GM21381 (cell line): Measurements from ENCODE around the gene PSORS1C1.
"Not testable (repeated sequence)": the region's sequence is repeated elsewhere in the genome, so short reads cannot be mapped to it uniquely, and the experiment has no call there.

Source experiments
- ATAC-seq: cut with Tn5 transposase; IDR thresholded peaks from one replicate; pipeline ENCODE4 v1.9.1; 2021; ENCODE audit warnings: mild to moderate bottlenecking, moderate library complexity; ENCODE audit not compliant: unreplicated experiment

Gene PSORS1C1

DNA sequence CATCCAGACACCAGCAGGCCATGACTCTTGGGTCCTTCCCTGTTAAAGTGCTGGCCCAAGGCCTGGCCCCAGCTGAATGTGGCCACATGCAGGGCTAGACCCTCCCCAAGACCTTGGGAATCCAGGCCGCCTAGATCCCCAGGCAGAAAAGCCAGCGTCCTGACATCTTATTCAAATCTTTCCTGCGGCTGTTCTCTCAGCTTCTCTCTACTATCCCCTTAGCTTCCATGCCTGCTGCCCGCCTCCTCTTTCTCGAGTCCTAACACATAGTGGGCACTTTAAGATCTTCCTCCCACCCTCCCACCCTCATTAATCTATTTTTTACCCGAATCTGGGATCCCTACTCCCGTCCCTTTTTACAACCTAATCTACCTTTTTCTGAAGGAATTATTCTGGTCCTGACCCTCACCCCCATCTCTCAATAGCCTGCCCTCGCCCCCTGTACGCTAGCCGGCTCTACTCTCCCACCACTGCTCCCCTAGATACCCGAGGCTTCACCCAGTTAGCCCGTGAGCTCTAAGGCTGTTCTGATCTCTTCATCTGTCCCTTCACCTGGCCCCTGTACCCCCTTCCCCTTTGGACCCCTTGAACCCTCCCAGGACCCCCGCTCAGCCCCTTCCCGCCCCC is 43.0 kb downstream of the PSORS1C1 start, which contains the start of gene CCHCR1:
Gene CCHCR1 (minus strand): TSS at position 290 of the 627 bp plus-strand sequence. CDS start 202 bp downstream, at position 88.
- no peak for ATAC-seq

DNA sequence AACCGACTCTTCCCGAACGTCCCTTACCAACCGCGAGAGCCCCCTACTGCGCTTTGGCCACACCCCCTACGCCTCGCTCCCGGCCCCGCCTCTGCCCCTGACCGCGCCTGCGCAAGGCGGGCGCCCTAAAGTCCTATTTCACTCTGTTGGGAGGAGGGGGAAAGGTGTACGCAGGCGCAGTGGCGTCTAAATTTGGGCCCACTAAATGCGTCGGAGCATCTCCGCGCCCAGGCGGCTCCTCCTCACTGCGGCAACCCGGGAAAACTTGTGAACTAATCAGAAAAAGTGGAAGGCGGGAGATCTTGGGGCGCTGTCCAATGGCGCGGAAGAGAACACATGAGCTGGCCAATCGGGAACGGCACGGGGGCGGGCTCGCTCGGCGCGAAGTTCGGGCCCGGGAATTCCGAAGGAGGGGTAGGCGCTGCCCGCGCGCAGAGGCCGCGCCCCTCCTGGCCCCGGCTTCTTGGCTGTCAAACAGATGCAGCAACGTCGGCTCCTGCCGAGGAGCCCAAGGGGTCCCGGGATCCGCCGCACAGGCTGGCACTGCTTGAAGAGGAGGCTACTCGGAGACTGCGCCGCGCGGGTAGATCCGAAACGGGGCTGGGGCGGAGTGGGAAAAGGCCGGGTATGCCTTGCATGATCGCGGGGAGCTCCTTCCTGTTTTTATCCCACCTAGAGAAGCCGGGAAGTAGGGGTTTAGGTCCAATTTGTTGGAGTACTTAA is 43.7 kb downstream of the PSORS1C1 start, which contains the start of gene TCF19:
Gene TCF19 (plus strand): TSS at position 450 of the 723 bp plus-strand sequence. CDS start 881 bp downstream, outside the sequence.
- peak; percentile 82 for ATAC-seq

DNA sequence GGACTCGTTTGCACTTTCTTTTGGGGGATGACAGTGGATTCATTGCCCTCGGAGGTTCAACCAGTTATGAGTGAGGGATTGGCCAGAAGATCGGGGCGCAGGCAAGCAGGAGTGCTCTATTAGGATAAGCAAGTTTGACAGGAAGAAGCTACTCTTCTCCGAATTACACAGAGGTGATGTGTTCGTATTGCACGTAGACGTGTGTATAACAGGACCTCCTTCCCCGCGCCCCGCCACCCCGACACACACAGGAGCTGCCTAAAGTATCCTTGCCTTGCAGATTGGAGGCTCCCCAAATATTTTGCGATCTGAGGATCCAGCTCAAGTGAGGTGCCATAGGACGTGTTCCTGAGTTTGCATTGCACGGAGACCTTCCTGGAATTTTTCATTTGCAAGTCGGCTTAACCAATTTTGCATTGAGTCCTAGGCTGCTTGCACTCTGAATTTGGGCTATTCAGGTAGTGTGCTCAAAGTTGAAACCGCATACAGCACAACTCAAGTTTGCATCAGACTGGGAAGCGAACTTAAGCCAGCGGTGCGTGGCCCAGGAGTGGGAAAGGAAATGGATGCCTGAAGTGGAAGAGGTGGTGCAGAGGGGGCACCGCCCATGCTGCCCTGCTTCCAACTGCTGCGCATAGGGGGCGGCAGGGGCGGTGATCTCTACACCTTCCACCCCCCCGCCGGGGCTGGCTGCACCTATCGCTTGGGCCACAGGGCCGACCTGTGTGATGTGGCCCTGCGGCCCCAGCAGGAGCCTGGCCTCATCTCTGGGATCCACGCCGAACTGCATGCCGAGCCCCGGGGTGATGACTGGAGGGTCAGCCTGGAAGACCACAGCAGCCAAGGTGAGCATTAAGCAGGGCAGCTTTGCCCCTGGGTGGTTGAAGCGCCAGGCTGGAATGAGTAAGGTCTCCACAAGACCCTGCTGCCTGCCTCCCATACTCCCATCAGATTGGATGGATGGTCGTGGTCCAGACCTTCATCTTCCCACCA is 44.6 kb downstream of the PSORS1C1 start:
- ATAC-seq = no peak

DNA sequence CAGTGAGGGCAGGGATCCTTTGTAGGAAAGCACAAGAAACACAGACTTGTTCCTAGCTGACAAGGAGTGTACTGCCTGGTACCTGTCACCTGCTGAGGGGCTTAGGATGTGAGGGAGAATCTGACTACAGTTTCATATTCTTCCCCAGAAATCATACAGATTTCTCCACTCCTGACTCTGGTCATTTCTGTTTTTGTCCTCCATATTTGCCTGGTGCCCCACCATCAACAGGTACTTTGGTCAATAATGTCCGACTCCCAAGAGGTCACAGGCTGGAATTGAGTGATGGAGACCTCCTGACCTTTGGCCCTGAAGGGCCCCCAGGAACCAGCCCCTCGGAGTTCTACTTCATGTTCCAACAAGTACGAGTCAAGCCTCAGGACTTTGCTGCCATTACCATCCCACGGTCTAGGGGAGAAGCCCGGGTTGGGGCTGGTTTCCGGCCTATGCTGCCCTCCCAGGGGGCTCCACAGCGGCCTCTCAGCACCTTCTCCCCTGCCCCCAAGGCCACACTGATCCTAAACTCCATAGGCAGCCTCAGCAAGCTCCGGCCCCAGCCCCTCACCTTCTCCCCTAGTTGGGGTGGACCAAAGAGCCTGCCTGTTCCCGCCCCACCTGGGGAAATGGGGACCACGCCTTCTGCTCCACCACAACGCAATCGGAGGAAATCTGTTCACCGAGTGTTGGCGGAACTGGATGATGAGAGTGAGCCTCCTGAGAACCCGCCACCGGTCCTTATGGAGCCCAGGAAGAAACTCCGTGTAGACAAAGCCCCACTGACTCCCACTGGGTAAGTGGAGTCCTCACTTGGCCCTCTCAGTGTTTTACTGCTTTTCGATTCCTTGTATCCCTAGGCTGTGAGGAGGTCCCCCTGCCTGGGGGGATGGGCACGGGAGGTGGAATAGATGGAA is 46.9 kb downstream of the PSORS1C1 start:
- ATAC-seq = no peak

DNA sequence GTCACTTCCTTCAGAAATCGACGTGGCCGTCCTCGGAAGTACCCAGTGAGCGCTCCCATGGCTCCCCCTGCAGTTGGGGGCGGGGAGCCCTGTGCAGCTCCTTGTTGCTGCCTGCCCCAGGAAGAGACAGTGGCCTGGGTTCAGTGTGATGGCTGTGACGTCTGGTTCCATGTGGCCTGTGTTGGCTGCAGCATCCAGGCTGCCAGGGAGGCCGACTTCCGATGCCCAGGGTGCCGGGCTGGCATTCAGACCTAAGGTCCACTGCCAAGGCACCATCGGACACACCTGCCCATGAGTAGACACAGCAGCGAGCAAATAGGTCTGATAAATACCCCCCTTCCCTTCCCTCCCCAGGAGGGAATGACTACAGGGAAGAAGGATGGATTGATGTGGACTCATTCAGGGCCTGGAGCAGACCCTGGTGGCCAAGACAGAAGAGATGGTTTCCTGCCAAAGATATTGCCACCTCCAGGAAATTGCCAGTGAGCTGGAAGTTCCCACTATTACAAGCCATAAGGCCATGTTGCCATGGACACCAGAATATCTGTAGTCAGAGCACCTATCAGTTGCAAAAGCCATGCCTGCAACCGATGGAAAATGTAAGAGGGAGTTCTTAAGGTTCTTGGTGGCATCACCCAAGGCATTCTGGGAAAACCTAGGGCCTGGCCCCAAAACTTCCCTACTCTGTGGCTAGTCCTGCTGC is 48.0 kb downstream of the PSORS1C1 start:
- ATAC-seq = no peak

DNA sequence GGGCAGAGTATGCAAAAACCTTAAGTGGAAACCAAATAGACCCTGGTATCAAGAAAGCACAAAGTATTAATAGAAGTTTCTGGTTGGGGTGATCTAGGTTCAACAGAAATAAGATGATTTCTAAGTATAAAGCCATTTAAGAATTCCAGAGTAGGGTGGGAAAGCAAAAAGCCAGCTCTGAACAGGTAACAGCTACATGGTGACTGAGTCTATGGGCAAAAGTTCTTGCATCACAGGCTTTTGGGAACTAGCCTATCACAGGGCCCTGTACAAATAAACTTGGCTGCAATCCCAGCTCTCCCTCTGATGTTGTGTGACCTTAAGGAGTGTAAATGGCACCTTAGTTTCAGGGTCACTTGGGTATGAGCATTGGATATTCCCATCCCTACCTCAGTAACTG is 49.3 kb downstream of the PSORS1C1 start:
- no peak for ATAC-seq

DNA sequence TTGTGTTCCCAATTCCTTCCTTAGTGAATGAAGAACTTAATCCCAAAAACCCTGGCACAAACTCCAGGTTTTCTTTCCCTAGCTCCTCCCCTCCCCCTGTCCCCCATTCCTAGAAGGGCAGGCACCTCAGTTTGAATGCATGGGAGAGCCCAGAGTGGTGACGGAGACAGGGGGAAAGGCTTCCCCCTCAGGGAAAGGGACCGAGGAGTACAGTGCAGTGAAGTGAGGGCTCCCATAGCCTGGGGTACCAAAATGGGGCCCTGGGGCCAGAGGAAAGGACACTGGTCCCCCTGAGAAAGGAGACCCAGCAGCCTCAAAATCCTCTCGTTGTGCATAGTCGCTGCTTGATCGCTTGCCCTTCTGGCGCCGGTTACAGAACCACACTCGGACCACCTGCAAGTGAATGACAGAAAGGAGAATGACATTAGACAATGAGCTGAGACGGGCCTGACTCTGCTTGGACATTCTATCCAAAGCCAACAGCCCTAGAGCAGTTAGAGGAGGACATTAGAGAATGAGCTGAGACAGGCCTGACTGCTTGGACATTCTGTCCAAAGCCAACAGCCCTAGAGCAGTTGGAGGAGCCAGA is 50.0 kb downstream of the PSORS1C1 start:
- not testable (repeated sequence) for ATAC-seq

DNA sequence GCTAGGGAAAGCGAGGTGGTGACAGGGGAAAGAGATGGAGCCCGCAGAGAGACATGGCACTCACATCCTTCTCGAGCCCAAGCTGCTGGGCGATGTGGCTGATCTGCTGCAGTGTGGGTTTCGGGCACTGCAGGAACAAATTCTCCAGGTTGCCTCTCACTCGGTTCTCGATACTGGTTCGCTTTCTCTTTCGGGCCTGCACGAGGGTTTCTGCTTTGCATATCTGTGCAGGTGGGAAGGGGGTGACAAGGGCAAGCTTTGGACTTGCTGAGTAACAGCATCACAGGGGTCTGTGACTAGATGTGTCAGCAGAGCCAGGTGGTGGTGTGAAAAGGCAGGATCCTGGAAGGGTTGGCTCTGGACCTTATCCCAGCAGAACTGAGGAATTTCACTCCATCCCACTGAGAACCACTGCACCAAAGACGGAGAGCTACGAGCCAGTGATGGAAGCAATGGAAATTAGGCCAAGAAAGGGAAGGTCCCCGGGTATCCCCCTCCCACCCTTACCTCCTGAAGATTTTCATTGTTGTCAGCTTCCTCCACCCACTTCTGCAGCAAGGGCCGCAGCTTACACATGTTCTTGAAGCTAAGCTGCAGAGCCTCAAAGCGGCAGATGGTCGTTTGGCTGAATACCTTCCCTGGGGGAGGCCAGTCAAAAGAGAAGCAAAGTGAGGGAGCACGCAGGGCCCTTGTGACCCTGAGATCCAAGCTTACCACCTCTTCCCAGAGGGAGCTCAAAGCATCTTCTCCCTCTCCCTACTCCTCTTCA is 50.6 kb downstream of the PSORS1C1 start:
- ATAC-seq = peak; percentile 48

DNA sequence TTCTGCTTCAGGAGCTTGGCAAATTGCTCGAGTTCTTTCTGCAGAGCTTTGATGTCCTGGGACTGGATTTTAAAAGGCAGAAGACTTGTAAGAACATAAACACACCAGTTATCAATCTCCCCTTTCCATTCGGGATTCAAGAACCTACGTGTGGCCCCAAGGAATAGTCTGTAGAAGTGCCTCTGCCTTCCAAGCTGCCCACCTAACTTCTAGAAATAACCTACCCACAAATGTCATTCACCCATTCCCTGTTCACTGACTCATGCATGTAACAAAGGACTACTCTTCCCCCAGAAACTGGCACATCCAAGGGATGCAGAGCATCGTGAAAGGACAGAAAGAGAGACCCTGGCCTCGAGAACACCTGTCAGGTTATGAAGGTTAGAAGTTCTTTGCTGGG is 51.4 kb downstream of the PSORS1C1 start:
- ATAC-seq = no peak

DNA sequence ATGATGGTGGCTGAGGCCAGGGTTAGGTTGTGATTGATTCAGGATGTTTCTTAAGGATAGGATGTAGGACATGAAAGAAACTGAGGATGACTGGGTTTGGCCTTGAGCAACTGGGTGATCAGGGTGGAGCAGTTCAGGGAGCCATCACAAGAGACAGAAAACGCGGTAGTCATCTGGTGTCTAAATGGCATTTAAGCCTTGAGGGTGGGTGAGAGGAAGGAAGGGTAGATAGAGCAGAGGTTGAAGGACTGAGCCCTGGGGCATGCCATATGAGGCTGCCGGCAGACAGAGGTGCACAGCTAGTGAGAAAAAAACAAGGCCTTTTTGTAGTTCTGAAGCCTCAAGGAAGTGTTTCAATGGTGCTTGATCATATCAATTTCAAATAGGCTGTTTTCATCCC is 54.0 kb downstream of the PSORS1C1 start:
- no peak for ATAC-seq

DNA sequence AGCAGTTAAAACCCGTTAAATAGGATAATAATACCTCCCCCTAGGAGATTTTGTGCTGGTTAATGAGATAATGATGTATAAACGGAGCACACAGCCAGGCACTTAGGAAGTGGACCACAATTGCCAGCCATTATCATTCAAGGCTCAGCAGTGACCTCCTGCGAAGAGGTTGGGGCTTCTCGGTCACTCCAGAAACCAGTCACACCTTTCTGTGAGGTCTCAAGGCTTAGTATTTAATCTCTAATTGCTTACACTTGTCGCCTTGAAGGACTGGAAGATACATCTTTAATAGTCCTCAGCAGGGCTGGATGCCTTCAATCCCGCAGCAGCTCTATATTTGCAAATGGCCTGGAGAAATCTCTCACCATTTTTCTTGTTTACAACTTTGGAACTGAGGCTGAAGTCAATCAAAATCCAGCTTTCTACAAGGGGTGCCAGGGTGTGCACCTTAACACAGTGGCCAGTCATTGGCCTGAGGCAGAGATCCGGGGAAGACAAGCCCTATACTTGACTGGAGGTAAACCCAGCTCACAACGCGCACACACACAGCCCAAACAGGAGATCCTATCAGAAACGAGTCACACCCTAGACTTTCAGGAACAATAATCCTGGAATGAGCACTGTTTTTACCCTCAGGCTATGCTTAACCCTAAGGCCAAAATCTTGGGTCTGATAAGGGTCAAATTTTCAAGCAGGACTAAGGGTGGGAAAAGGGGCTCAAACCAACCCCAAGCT is 54.7 kb downstream of the PSORS1C1 start:
- no peak for ATAC-seq

DNA sequence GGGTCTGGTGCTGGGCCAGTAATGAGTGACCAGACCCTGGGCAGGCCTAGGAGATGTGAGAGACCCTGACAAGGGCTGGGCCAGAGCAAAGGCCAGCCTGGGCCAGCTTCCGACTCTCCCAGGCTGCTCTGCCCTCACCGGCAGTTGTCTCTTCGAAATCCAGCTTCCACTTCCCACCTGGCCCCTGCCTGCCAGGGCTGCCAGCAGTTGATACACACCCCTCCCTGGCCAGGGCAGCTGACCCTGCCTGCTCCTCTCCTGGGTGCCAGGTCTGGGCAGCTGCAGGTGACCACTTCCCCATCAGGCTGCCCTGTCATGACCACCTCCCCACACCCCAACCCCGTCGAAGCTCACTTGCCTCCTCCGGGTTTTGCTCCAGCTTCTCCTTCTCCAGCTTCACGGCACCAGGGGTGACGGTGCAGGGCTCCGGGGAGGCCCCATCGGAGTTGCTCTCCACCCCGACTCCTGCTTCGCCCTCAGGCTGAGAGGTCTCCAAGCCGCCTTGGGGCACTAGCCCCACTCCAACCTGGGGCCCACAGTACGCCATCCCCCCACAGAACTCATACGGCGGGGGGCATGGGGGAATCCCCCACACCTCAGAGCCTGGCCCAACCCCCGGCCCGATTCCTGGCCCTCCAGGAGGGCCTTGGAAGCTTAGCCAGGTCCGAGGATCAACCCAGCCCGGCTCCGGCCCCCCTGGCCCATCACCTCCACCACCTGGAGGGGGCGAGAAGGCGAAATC is 55.4 kb downstream of the PSORS1C1 start:
- ATAC-seq = not testable (repeated sequence)

DNA sequence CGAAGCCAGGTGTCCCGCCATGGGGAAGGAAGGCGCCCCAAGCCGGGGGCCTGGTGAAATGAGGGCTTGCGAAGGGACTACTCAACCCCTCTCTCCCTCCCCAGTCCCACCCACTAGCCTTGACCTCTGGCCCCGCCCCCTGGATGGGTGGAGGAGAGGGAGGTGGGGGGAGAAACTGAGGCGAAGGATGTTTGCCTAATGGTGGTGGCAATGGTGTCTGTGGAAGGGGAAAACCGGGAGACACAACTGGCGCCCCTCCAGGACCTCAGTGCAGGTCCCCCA is 55.9 kb downstream of the PSORS1C1 start, which contains the start of gene POU5F1:
Gene POU5F1 (minus strand): TSS at position 83 of the 282 bp plus-strand sequence. CDS start 62 bp downstream, at position 21.
- no peak for ATAC-seq

DNA sequence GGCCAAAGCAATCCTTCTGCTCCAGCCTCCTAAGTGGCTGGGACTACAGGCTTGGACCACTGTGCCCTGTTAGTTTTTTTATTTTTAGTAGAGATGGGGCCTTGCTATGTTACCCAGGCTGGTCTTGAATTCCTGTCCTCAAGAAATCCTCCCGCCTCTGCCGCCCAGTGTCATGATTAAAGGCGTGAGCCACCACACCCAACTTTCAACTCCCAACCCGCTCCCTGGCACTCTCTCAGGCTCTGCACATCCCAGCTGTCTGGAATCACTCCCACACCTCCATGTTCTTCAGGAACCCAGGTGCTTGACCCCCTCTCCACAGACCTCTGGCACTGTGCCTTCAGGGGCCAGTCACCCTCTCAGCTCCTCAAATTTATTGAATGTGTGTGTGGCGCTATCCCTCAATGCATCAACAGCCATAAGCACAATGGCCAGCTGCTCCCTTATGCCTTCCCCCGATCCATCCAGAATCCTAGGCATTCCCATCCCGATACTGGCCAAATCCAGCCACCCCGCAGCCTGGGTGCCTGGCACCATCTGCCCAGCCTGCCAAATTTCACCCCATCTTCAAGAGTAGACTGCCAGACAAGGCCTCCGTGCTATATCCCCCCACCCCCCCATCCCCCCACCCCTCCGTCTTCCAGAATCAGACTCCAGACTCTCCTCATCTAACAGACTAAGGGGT is 56.5 kb downstream of the PSORS1C1 start:
- no peak for ATAC-seq

DNA sequence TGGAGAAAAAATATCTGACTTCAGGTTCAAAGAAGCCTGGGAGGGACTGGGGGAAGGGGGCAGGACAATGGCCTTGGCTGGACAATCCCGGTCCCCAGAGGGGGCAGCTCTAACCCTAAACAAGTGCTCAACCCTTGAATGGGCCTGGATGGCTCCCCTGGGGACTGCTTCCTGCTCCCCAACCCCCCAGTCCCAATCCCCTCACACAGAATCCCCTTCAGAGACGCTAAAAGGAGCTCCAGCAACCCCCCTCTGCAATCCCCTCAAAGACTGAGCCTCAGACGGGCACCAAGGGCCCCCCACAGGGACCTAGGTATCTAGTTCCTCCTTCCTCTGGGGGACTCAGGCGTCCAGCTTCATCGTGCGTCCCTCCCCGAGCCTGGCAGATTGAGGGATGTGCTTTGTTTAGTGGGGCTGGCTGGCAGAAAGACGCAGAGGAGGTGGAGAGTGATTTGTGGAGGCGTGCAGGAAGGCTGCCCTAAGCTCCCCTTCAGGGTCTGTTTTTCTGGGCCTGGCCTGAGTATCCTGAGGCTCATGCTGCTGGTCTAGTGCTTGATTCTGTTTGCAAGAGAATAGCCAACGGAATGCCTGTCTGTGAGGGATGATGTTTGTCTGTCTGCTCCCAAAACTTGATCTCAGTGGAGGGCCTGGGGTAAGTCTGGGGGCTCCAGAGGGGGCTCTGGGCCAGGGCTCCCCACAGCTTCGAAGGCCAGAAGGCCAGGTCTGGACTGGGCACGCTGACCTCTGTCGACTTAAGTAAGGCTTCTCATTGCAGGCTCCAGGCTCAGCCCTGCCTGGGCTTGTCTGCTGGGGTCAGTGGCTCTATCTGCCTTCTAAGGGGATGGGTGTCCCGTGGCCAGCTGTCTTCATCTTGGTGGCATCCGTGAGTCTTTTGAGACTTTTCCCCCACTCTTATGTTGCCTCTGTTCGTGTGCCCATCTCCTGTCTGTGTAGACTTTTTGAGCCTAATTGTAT is 57.6 kb downstream of the PSORS1C1 start:
- ATAC-seq = no peak
